H1 (cell line): ENCODE data around the gene SPINK1. TPM values are rescaled to one million over a fixed set of nuclear protein-coding genes. Genes with fewer than 3 reads are reported as not detected.

Source experiments
- ATF2 ChIP-seq: IDR thresholded peaks from 2 replicates; pipeline ENCODE4 v1.6.1; 2012; ENCODE audit warnings: low read length, inconsistent platforms
- GTF2F1 ChIP-seq: IDR thresholded peaks from 2 replicates; pipeline ENCODE4 v1.6.1; 2012; ENCODE audit warnings: low read depth, low read length, improper control_type of control experiment, borderline replicate concordance
- RFX5 ChIP-seq: IDR thresholded peaks from 2 replicates; pipeline ENCODE4 v1.6.1; 2011; ENCODE audit warnings: low read depth, low read length, improper control_type of control experiment, borderline replicate concordance
- polyA plus RNA-seq, 7 experiments: library from polyadenylated mRNA; depleted of rRNA in 3 of 7; stranded (reverse) in 5 of 7; unstranded in 2 of 7; fragments of >200 nt in 5 of 7; fragments of 200-250 nt in 2 of 7; gene quantifications; 1 replicate in 5 of 7; 2 replicates in 1 of 7; 4 replicates in 1 of 7; pipeline versions ENCODE4 v1.2.1 to v1.2.3, GENCODE V29; 2011 to 2013; ENCODE audit warnings: missing spikeins in 2 of 7, mixed read lengths in 2 of 7
- total RNA-seq: library from RNA; stranded (reverse); fragmentation: NEBNext Ultra II Directional; extraction: Animal tissue kit (Norgen Biotek cat#: 25700); gene quantifications from 2 replicates; pipeline ENCODE4 v1.2.1, GENCODE V29; 2021

Gene SPINK1
- total and polyA plus RNA-seq, 2 of the 8 experiments (the other 6 are each of a cell fraction or from before 2014, with no cell fraction given) = 0.48 to 1.3 TPM

GRCh38 chr5:147860641-147861025 is 29.2 kb upstream of the SPINK1 start (continued):
- no peak for TF ChIP-seq ATF2
- TF ChIP-seq RFX5 = no peak
- no peak for TF ChIP-seq GTF2F1
